Measurements from ENCODE around the gene C22orf23.

Gene C22orf23

GRCh38 chr22:37995460-37995859 is 42.1 kb upstream of the C22orf23 start:
- no peak overlapping the region for H3K4me3 ChIP-seq (ENCODE audit: low read depth, low read length)
- TF ChIP-seq CTCF (IDR thresholded peaks at IDR 0.05; ENCODE audit: low read depth, low read length) = no peak

GRCh38 chr22:37994982-37995381 is 41.6 kb upstream of the C22orf23 start:
- no peak for TF ChIP-seq CTCF (IDR thresholded peaks at IDR 0.05; ENCODE audit: low read depth, low read length)
- H3K4me3 ChIP-seq (ENCODE audit: low read depth, low read length) = no peak overlapping the region

GRCh38 chr22:37994049-37994448 is 40.6 kb upstream of the C22orf23 start:
- no peak for TF ChIP-seq CTCF (IDR thresholded peaks at IDR 0.05; ENCODE audit: low read depth, low read length)
- no peak overlapping the region for H3K4me3 ChIP-seq (ENCODE audit: low read depth, low read length)

GRCh38 chr22:37991731-37992442 is 38.5 kb upstream of the C22orf23 start:
- no peak for TF ChIP-seq CTCF (IDR thresholded peaks at IDR 0.05; ENCODE audit: low read depth, low read length)
- no peak overlapping the region for H3K4me3 ChIP-seq (ENCODE audit: low read depth, low read length)

- TF ChIP-seq CTCF (IDR thresholded peaks at IDR 0.05; ENCODE audit: low read depth, low read length) = no peak
- no peak overlapping the region for H3K4me3 ChIP-seq (ENCODE audit: low read depth, low read length)
These were observed 37.5 kb upstream of the C22orf23 start for GRCh38 chr22:37990862-37991261.

- TF ChIP-seq CTCF (IDR thresholded peaks at IDR 0.05; ENCODE audit: low read depth, low read length) = no peak
- H3K4me3 ChIP-seq (ENCODE audit: low read depth, low read length) = no peak overlapping the region
These were observed 36.9 kb upstream of the C22orf23 start for GRCh38 chr22:37990301-37990700.

GRCh38 chr22:37989146-37990045 is 36.0 kb upstream of the C22orf23 start:
- H3K4me3 ChIP-seq (ENCODE audit: low read depth, low read length) = no peak overlapping the region
- no peak for TF ChIP-seq CTCF (IDR thresholded peaks at IDR 0.05; ENCODE audit: low read depth, low read length)
